ENCODE measurements around the gene CEP112. TPM values are rescaled to one million over a fixed set of nuclear protein-coding genes. Genes with fewer than 3 reads are reported as not detected.

CEP112 gene
- total and polyA plus RNA-seq, 2 of the 13 experiments (the other 11 are each of a cell fraction or from before 2014, with no cell fraction given), result 1.2 to 3.4 TPM

- TF ChIP-seq ZNF609 (CRISPR knock-in tag; IDR thresholded peaks at IDR 0.05; ENCODE audit: borderline replicate concordance) (peak; percentile 51; the same call in 1 of the 2 replicates), ZNF367 (CRISPR knock-in tag; IDR thresholded peaks at IDR 0.05; ENCODE audit: borderline replicate concordance) (no peak), ATF5 (CRISPR knock-in tag; IDR thresholded peaks at IDR 0.05; ENCODE audit: low read depth) (no peak), ATF7-NPFF (CRISPR knock-in tag; IDR thresholded peaks at IDR 0.05; ENCODE audit: low read depth) (no peak), ZNF121 (CRISPR knock-in tag; IDR thresholded peaks at IDR 0.05) (no peak), TOE1 (CRISPR knock-in tag; IDR thresholded peaks at IDR 0.05) (no peak), SOX5 (CRISPR knock-in tag; IDR thresholded peaks at IDR 0.05; ENCODE audit: borderline replicate concordance) (peak; percentile 94), AKNA (CRISPR knock-in tag; IDR thresholded peaks at IDR 0.05; ENCODE audit: borderline replicate concordance) (no peak), CBX5 (CRISPR knock-in tag; IDR thresholded peaks at IDR 0.05; ENCODE audit: borderline replicate concordance) (no peak), ZNF83 (CRISPR knock-in tag; IDR thresholded peaks at IDR 0.05; ENCODE audit: borderline replicate concordance) (no peak), WIZ (CRISPR knock-in tag; IDR thresholded peaks at IDR 0.05) (no peak), ZNF180 (CRISPR knock-in tag; IDR thresholded peaks at IDR 0.05; ENCODE audit: borderline replicate concordance, low read depth) (no peak), BCL6 (CRISPR knock-in tag; IDR thresholded peaks at IDR 0.05) (peak; percentile 86), ARID3A (IDR thresholded peaks at IDR 0.05; ENCODE audit: low read depth, low read length) (peak; percentile 63), POLR2AphosphoS2 (IDR thresholded peaks at IDR 0.05; ENCODE audit: low read depth, low read length) (no peak)
Measured at GRCh38 chr17:65785109-65785508, 406.8 kb downstream of the CEP112 start (continued).

All from HepG2 (cell line).